Tibial nerve (tissue), 4 donors: ENCODE results near the gene HDGF. TPM values are rescaled to one million over a fixed set of nuclear protein-coding genes. Genes with fewer than 3 reads are reported as not detected.

Experiments
- DNase-seq, 2 donors: peaks; one replicate each; pipeline ENCODE4 v3.0.0-alpha.2; 2019; ENCODE audit warnings: low spot score in 2 of 2
- H3K27ac ChIP-seq, 4 donors: fragments of 200-600 bp; sonication (generic) in 3 of 4; one replicate each; pipeline ENCODE4 v1.5.1; 2017 to 2019; ENCODE audit warnings: mild to moderate bottlenecking in 1 of 4
- H3K27me3 ChIP-seq, 2 donors: fragments of 200-600 bp; sonication (generic) in 1 of 2; one replicate each; pipeline versions ENCODE4 v1.5.1 to v1.6.0; 2017 to 2019
- H3K36me3 ChIP-seq, 3 donors: fragments of 200-600 bp; sonication (generic); one replicate each; pipeline ENCODE4 v1.5.1; 2018 to 2019
- H3K4me1 ChIP-seq, 4 donors: fragments of 200-600 bp; sonication (generic) in 3 of 4; one replicate each; pipeline ENCODE4 v1.5.1; 2017 to 2019
- H3K4me3 ChIP-seq, 4 donors: fragments of 200-600 bp; sonication (generic) in 3 of 4; one replicate each; pipeline ENCODE4 v1.5.1; 2017 to 2019; ENCODE audit warnings: mild to moderate bottlenecking in 1 of 4, moderate library complexity in 1 of 4
- H3K9me3 ChIP-seq, 4 donors: fragments of 200-600 bp; sonication (generic) in 3 of 4; one replicate each; pipeline ENCODE4 v1.5.1; 2017 to 2019
- EP300 ChIP-seq, 2 donors: sonication (generic); formaldehyde crosslinking; IDR thresholded peaks; one replicate each; pipeline ENCODE4 v1.6.1; 2017; ENCODE audit warnings: antibody characterized with exemption in 2 of 2, mild to moderate bottlenecking in 1 of 2
- POLR2A ChIP-seq, 2 donors: fragments of 450-650 bp; IDR thresholded peaks; one replicate each; pipeline ENCODE4 v1.6.1; 2017; ENCODE audit warnings: antibody characterized with exemption in 2 of 2, mild to moderate bottlenecking in 2 of 2, moderate library complexity in 2 of 2
- WGBS, 2 donors: methylation state at CpG; one replicate each; pipeline ENCODE4 v1.1.5; 2018; 5-methylcytosine and 5-hydroxymethylcytosine counted together
- total RNA-seq, 4 donors: library from RNA; depleted of rRNA; stranded (reverse); fragments of >200 nt; gene quantifications; one replicate each; pipeline ENCODE4 v1.1.0, GENCODE V29; 2016
- TF ChIP-seq, protein P1 (sequence below), 5 experiments: fragments of 200-600 bp in 3 of 5; fragments of 450-650 bp in 2 of 5; sonication (generic) in 3 of 5; IDR thresholded peaks; one replicate each; pipeline ENCODE4 v1.5.1; 2016 to 2019; ENCODE audit warnings: antibody characterized with exemption in 5 of 5, mild to moderate bottlenecking in 3 of 5, moderate library complexity in 2 of 5

HDGF gene
- 100 to 1,000 TPM; 120 to 177 (median 157) TPM for total RNA-seq

DNA sequence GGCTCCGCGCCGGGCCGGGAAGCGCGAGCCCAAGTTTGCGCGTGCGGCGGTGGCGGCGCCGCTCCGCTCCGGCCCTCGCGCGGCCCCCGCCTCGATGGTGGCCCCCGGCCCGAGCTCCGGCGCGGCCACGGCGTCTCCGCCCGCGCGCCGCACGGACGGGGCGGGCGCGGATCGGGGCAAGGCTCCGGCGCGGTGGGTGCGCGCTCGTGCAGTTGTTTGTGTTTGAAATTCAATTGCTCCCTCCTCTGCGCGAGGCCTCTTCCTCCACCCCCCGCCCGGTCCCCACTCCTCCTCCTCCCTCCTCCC, at the start of gene HDGF:
Gene HDGF (minus strand): TSS at position 225 of the 306 bp plus-strand sequence. CDS start 246 bp downstream, outside the sequence.
- H3K4me3 ChIP-seq: peak within 1 kb of the TSS; percentile 67 to 99 (median 92)
- H3K9me3 ChIP-seq: no peaks in the 10 kb centered on the region
- H3K27ac ChIP-seq: peak within 1 kb of the TSS; percentile 95 to 100 (median 98)
- no peaks in the 10 kb centered on the region for H3K27me3 ChIP-seq
- TF ChIP-seq EP300 (IDR thresholded peaks at IDR 0.05) (no peak), POLR2A (IDR thresholded peaks at IDR 0.05) (peak; percentile 51 to 66)
- TF ChIP-seq, protein P1, sequence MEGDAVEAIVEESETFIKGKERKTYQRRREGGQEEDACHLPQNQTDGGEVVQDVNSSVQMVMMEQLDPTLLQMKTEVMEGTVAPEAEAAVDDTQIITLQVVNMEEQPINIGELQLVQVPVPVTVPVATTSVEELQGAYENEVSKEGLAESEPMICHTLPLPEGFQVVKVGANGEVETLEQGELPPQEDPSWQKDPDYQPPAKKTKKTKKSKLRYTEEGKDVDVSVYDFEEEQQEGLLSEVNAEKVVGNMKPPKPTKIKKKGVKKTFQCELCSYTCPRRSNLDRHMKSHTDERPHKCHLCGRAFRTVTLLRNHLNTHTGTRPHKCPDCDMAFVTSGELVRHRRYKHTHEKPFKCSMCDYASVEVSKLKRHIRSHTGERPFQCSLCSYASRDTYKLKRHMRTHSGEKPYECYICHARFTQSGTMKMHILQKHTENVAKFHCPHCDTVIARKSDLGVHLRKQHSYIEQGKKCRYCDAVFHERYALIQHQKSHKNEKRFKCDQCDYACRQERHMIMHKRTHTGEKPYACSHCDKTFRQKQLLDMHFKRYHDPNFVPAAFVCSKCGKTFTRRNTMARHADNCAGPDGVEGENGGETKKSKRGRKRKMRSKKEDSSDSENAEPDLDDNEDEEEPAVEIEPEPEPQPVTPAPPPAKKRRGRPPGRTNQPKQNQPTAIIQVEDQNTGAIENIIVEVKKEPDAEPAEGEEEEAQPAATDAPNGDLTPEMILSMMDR (IDR thresholded peaks at IDR 0.05): peak in 1 of 5 experiments; percentile 4
- H3K36me3 ChIP-seq: no peaks in the 10 kb centered on the region
- no peak for DNase-seq
- WGBS, 2 donors: 0 to 1% methylated on average over 28 to 46 of the region's 48 CpGs
- H3K4me1 ChIP-seq: peaks cover 0 to 69% (median 44%) of the 10 kb centered on the region in 4 donors

DNA sequence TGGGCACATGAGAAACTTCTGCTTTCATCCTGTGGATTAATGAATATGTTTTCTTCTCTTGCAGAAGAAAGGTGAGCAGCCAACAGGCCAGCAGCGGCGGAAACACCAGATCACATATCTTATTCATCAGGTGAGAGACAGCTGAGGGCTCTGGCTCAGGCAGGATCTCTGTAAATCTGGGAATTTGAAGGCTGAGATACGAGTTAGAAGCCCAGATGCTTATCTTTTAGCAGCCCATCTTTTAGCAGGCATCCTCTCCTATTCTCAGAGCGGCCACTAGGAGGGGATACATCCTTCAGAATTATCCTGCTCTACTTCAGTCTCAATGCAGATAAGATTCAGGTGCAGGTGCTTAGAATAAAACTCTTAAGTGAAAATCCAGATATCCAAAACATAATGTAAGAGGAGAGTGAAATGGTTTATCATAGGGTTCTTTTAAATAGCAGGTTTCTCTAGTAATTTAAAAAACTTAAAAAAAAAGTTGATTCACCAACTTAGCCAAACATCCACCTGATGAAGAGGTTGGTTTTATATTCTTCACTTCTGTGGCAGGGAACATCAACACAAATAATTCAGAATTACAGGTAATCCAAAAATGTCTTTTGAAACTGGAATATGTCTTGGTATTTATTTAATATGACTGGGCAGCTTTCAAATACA, 45.9 kb upstream of the HDGF start:
- WGBS, 2 donors: 33 to 45% methylated on average over 4 of the region's 4 CpGs
- Histone ChIP-seq H3K4me1 (peaks cover 0 to 17% (median 0%) of the 10 kb centered on the region in 4 donors), H3K9me3 (no peaks in the 10 kb centered on the region), H3K4me3 (no peak overlapping the region), H3K36me3 (peaks cover 0 to 95% (median 25%) of the 10 kb centered on the region in 3 donors), H3K27me3 (no peaks in the 10 kb centered on the region), H3K27ac (no peak overlapping the region)
- peak in 1 of 2 donors; percentile 68 for DNase-seq
- TF ChIP-seq EP300 (IDR thresholded peaks at IDR 0.05): no peak
- TF ChIP-seq, protein P1 (IDR thresholded peaks at IDR 0.05): peak; percentile 48 to 61 (median 56)
- TF ChIP-seq POLR2A (IDR thresholded peaks at IDR 0.05): no peak

DNA sequence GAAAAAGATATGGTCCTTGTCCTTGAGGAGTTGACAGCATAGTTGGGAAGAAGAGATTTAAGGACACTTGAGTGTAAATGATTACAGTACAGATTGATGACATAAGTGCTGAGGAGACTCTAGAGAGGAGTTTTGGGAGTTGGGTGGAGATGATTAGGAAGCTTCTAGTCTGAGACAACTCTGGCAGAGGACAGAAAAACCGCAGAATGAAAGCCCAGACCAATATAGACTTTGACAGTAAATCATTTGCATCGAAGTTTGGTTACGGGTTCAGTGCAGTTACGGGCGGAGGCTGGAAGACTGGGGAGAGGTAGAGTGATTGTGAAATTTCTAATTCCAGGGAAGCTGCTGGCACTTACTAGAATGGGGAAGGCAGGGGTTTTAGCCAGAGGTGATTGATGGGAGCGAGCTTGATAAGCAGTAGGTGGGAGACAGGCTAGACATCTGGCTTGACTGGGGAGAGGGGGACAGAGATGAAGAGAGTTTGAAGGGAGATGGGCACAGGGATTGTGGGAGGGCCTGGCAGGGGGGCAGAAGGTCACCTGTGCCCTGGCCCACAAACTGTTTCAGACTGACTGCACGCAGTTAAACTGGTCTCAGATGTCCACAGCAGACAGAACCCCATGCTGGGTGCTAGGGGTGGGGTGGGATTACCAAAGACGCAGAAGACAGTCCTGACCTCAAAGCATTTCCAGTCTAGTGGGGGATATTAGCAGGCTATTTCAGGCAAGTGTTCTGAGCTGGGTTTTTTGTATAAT, 45.0 kb upstream of the HDGF start:
- H3K36me3 ChIP-seq: peaks cover 0 to 98% (median 27%) of the 10 kb centered on the region in 3 donors
- WGBS, 2 donors: 83 to 87% methylated on average over 8 of the region's 8 CpGs
- peaks cover 0 to 11% (median 0%) of the 10 kb centered on the region in 4 donors for H3K4me1 ChIP-seq
- no peak overlapping the region for H3K27ac ChIP-seq
- TF ChIP-seq, protein P1 (IDR thresholded peaks at IDR 0.05): no peak
- no peak for TF ChIP-seq POLR2A (IDR thresholded peaks at IDR 0.05)
- TF ChIP-seq EP300 (IDR thresholded peaks at IDR 0.05): no peak
- no peak overlapping the region for H3K4me3 ChIP-seq
- DNase-seq: no peak
- no peaks in the 10 kb centered on the region for H3K9me3 ChIP-seq
- no peaks in the 10 kb centered on the region for H3K27me3 ChIP-seq

DNA sequence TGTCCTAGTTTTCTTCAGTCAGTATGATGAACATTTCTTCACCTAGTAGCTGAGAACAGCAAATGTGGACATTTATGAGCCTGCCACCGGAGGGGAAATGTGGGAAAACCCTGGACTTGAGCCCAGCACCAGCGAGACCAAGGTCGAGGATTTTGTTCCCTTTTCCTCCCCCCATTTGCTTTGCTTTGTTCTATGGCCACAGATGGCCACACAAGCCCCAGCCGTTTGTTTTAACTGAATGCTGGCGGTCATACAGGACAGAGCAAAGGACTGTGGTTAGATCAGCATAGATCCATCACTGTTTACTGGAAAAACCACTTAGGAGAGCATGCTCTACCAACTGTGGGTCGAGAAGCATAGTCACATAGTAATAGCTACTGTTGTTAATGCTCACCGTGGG, 44.3 kb upstream of the HDGF start:
- whole genome bisulfite sequencing, 2 donors: 34 to 40% methylated on average over 7 of the region's 7 CpGs
- Histone ChIP-seq H3K36me3 (peaks cover 0 to 98% (median 31%) of the 10 kb centered on the region in 3 donors), H3K4me3 (no peak overlapping the region), H3K9me3 (no peaks in the 10 kb centered on the region), H3K27ac (no peak overlapping the region), H3K27me3 (no peaks in the 10 kb centered on the region), H3K4me1 (peaks cover 0 to 5% (median 0%) of the 10 kb centered on the region in 4 donors)
- no peak for TF ChIP-seq POLR2A (IDR thresholded peaks at IDR 0.05)
- TF ChIP-seq EP300 (IDR thresholded peaks at IDR 0.05): no peak
- TF ChIP-seq, protein P1 (IDR thresholded peaks at IDR 0.05): no peak
- DNase-seq: no peak

DNA sequence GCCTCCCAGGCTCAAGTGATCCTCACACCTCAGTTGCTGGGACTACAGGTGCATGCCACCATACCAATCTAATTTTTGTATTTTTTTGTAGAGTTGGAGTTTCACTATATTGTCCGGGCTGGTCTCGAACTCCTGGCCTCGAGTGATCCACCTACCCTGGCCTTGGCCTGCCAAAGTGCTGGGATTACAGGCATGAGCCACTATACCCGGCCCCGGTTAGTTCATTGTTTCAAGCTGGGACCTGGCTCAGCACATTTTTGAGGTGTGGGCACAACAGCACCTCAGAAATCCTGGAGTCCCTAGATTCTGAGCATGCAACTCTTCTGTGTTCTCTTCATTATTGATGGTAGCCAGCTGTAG, 43.9 kb upstream of the HDGF start:
- Histone ChIP-seq H3K27ac (no peak overlapping the region), H3K36me3 (peaks cover 0 to 95% (median 29%) of the 10 kb centered on the region in 3 donors), H3K9me3 (no peaks in the 10 kb centered on the region), H3K4me3 (no peak overlapping the region), H3K4me1 (peaks cover 0 to 1% (median 0%) of the 10 kb centered on the region in 4 donors), H3K27me3 (no peaks in the 10 kb centered on the region)
- 84 to 98% methylated on average over 5 of the region's 5 CpGs for WGBS, 2 donors
- no peak for DNase-seq
- TF ChIP-seq, protein P1 (IDR thresholded peaks at IDR 0.05): no peak
- TF ChIP-seq POLR2A (IDR thresholded peaks at IDR 0.05): no peak
- no peak for TF ChIP-seq EP300 (IDR thresholded peaks at IDR 0.05)
